ENCODE results near the gene BACE1-AS.

GRCh38 chr11:117300773-117301172, 9.6 kb downstream of the BACE1-AS start:
- TF ChIP-seq EZH2 (IDR thresholded peaks at IDR 0.05): no peak
- TF ChIP-seq CTCF (IDR thresholded peaks at IDR 0.05): no peak

Data from neural progenitor cell (in vitro differentiated cells).